Ishikawa (cell line): ENCODE data around the gene PAIP2.

Source experiments
- CEBPB ChIP-seq: IDR thresholded peaks from 2 replicates; pipeline ENCODE4 v1.6.1; 2012
- CREB1 ChIP-seq: IDR thresholded peaks from 2 replicates; pipeline ENCODE4 v1.6.1; 2012; ENCODE audit warnings: low read depth
- EGR1 ChIP-seq: IDR thresholded peaks from 2 replicates; pipeline ENCODE4 v1.6.1; 2012
- EP300 ChIP-seq: IDR thresholded peaks from 2 replicates; pipeline ENCODE4 v1.6.1; 2012; ENCODE audit warnings: borderline replicate concordance
- FOXM1 ChIP-seq: IDR thresholded peaks from 2 replicates; pipeline ENCODE4 v1.6.1; 2012; ENCODE audit warnings: low read depth, borderline replicate concordance
- NFIC ChIP-seq: IDR thresholded peaks from 2 replicates; pipeline ENCODE4 v1.6.1; 2012
- RAD21 ChIP-seq: IDR thresholded peaks from 2 replicates; pipeline ENCODE4 v1.6.1; 2012; ENCODE audit warnings: low read depth
- TAF1 ChIP-seq: IDR thresholded peaks from 2 replicates; pipeline ENCODE4 v1.6.1; 2012; ENCODE audit warnings: low read depth, mild to moderate bottlenecking
- TCF12 ChIP-seq: IDR thresholded peaks from 2 replicates; pipeline ENCODE4 v1.6.1; 2012; ENCODE audit warnings: low read depth
- TEAD4 ChIP-seq: IDR thresholded peaks from 2 replicates; pipeline ENCODE4 v1.6.1; 2012
- YY1 ChIP-seq: IDR thresholded peaks from 2 replicates; pipeline ENCODE4 v1.6.1; 2012; ENCODE audit warnings: low read depth
- ZBTB7A ChIP-seq: IDR thresholded peaks from 2 replicates; pipeline ENCODE4 v1.6.1; 2012; ENCODE audit warnings: low read depth
- TF ChIP-seq, protein P1 (sequence below): IDR thresholded peaks from 2 replicates; pipeline ENCODE4 v1.6.1; 2012
- TF ChIP-seq, protein P2 (sequence below): IDR thresholded peaks from 2 replicates; pipeline ENCODE4 v1.6.1; 2012; ENCODE audit warnings: low read depth, mild to moderate bottlenecking
- TF ChIP-seq, protein P3 (sequence below): IDR thresholded peaks from 2 replicates; pipeline ENCODE4 v1.6.1; 2012

PAIP2 gene

GRCh38 chr5:139376364-139376763 is 34.7 kb downstream of the PAIP2 start:
- TF ChIP-seq FOXM1 (no peak), EGR1 (no peak), EP300 (no peak), TAF1 (no peak), ZBTB7A (no peak), RAD21 (no peak), TEAD4 (no peak), NFIC (no peak), CEBPB (no peak), YY1 (no peak), CREB1 (no peak)
- TF ChIP-seq, protein P1, sequence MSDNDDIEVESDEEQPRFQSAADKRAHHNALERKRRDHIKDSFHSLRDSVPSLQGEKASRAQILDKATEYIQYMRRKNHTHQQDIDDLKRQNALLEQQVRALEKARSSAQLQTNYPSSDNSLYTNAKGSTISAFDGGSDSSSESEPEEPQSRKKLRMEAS, result no peak
- TF ChIP-seq, protein P2, sequence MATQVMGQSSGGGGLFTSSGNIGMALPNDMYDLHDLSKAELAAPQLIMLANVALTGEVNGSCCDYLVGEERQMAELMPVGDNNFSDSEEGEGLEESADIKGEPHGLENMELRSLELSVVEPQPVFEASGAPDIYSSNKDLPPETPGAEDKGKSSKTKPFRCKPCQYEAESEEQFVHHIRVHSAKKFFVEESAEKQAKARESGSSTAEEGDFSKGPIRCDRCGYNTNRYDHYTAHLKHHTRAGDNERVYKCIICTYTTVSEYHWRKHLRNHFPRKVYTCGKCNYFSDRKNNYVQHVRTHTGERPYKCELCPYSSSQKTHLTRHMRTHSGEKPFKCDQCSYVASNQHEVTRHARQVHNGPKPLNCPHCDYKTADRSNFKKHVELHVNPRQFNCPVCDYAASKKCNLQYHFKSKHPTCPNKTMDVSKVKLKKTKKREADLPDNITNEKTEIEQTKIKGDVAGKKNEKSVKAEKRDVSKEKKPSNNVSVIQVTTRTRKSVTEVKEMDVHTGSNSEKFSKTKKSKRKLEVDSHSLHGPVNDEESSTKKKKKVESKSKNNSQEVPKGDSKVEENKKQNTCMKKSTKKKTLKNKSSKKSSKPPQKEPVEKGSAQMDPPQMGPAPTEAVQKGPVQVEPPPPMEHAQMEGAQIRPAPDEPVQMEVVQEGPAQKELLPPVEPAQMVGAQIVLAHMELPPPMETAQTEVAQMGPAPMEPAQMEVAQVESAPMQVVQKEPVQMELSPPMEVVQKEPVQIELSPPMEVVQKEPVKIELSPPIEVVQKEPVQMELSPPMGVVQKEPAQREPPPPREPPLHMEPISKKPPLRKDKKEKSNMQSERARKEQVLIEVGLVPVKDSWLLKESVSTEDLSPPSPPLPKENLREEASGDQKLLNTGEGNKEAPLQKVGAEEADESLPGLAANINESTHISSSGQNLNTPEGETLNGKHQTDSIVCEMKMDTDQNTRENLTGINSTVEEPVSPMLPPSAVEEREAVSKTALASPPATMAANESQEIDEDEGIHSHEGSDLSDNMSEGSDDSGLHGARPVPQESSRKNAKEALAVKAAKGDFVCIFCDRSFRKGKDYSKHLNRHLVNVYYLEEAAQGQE, result no peak
- TF ChIP-seq, protein P3, sequence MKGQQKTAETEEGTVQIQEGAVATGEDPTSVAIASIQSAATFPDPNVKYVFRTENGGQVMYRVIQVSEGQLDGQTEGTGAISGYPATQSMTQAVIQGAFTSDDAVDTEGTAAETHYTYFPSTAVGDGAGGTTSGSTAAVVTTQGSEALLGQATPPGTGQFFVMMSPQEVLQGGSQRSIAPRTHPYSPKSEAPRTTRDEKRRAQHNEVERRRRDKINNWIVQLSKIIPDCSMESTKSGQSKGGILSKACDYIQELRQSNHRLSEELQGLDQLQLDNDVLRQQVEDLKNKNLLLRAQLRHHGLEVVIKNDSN, result no peak

DNA sequence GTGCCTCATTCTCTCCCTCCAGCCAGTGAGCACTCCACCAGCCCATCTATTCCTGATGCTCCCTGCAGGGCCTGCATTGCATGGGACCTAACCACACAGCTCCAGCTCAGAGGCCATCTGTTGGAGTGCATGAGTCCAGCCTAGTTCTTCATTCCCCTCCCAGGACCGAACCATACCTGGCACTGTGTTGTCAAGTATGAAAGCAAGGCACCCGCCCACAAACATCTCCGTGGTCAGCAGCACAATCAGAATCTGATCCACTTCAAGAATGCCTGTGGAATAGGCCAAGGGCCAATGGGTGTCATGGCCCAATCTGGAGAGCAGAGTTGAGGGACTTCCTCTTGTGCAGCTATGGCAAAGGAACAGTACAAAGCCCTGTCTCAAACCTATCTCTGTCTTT is 35.6 kb downstream of the PAIP2 start:
- TF ChIP-seq, protein P2, result no peak
- no peak for TF ChIP-seq RAD21
- TF ChIP-seq, protein P1, result no peak

DNA sequence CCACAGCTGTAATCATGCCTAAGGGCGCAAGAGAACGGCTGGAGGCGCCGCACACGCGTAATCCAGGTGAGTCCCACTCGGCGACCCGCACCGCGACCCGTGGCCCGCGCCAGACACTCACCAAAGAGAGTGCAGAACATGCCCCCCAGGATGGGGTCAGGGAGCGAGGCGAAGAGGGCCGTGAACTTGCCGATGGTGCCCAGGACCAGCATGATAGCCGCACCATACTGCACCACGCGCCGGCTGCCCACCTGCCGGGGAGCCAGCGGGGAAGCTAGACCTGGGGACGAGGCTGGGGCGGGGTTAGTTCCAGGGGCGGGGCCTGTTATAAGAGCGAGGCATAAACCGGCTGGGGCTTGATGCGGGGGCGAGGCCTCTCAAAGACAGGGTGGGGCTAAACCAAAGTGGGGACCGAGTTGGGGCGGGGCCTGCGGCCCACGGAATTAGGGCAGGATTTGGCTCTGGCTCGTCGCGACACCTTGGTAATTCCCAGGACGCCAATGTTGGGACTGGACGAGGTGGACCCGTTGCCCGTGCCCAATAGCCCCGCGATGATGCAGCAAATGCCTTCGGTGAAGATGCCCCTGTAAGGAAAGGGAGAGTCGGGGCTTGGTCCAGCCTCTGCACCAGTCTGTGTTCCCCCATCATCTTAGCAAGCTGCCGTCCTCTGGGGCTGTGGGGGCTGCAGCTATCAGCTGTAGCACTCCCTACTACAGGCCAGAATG is 36.6 kb downstream of the PAIP2 start:
- no peak for TF ChIP-seq EGR1
- TF ChIP-seq RAD21, result no peak
- TF ChIP-seq NFIC, result no peak
- TF ChIP-seq TEAD4, result no peak
- TF ChIP-seq TCF12, result no peak
- TF ChIP-seq, protein P1, result no peak
- TF ChIP-seq TAF1, result no peak
- TF ChIP-seq CREB1, result no peak
- TF ChIP-seq, protein P2, result no peak
- TF ChIP-seq CEBPB, result no peak
- no peak for TF ChIP-seq EP300

DNA sequence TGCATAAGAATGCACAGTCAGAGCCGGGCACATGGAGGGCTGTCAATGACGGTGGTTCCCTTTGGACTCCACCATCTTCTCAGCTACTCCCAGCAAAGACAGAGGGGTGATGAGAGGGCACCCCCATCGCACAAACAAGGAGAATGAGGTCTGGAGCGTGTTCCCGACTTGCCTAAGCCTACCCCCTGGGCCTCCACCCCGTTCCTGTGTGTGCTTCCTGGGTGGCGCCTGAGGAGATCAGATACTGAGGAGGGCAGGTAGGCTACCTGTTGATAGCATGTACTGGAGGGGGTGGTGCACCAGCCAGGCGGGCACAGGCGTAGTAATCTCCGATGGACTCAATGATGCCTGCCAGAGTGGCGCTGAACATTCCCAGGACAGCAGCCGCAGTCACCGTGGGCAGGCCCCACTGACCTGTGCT is 37.3 kb downstream of the PAIP2 start:
- TF ChIP-seq YY1 (no peak), EGR1 (no peak), CEBPB (no peak), FOXM1 (no peak), CREB1 (no peak)
- TF ChIP-seq, protein P1, result no peak
- TF ChIP-seq, protein P3, result no peak
